CD4-positive, alpha-beta T cell treated with Interleukin-6 for 4 hours (primary cell): ENCODE measurements around the gene GCAT.
"Not testable (repeated sequence)": the region's sequence is repeated elsewhere in the genome, so short reads cannot be mapped to it uniquely, and the experiment has no call there.

Source experiments
- DNase-seq: peaks from one replicate; pipeline ENCODE4 v3.0.0-alpha.2; 2020; ENCODE audit warnings: mixed read lengths

Gene GCAT

DNA sequence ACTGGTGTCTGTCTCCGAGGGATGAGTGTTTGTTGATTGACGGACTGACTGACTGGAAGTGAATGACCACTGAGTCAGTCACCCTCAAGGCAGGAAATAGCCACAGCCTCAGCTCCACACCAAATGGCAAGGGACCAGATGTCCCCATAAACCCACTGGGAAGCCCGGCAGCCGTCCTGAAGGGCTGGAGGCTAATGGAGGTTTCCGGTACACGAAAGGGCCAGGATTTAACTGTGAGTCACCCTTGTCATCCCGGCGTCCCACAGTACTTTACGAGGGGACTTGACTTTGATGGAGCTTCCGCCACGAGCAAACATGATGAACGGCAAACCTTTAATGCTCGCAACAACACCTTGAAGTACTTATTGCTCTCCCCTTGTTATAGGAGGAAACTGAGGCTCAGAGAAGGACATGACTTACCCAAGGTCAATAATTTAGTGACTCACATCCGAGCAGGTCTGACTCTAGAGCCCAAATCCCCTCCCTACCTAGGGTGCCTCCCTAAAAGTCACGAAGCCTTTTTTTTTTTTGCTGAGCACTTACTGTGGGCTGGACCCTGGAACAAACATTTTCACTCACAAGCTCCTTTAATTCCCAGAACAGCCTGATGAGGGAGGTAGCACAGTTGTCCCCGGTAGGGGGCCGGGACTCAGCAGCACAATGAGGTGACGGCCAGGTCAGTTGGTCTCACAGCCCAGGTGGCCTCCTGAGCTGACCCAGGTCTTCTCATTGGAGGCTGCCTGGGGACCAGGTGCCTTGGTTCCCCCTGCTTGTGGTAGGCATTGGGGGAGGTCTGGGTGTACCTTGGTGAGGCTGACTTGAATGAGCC lies 25.2 kb upstream of the GCAT start:
- no peak for DNase-seq

- no peak for DNase-seq
Observed at GRCh38 chr22:37784829-37785495, 22.8 kb upstream of the GCAT start.

DNA sequence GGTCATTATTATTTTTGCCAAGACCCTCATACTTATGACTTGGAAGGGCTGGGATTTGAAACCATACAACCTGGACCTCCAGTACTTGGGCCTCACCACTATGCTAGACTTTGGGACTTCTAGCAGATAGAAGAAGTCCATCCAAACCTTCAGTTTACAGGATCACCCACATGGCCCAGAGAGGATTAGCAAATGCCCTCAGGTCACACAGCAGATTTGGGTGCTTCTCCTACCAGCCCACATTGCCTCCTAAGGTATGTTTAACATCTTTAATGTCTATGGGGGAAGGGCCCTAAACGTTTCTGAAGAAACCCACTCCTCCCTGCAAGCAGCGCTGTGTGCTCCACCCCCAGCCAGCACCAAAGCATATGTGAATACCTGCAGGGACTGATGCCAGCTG lies 17.5 kb upstream of the GCAT start:
- DNase-seq: no peak

DNA sequence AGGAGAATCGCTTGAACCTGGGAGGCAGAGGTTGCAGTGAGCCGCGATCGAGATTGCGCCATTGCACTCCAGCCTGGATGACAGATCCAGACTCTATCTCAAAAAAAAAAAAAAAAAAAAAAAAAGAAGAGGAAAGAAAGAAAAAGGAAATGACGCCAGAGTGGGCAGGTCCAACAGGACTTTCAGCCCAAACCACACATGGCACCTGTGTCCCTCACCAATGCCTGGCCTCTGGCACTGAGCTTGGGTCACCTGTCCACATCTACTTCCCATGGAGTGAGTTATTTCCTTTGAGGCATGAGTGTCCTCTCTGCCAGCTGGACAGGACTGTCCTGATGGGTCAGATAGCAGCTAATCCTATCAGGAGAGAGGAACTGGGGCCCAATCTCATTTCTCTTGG lies 15.2 kb upstream of the GCAT start:
- DNase-seq: no peak

DNA sequence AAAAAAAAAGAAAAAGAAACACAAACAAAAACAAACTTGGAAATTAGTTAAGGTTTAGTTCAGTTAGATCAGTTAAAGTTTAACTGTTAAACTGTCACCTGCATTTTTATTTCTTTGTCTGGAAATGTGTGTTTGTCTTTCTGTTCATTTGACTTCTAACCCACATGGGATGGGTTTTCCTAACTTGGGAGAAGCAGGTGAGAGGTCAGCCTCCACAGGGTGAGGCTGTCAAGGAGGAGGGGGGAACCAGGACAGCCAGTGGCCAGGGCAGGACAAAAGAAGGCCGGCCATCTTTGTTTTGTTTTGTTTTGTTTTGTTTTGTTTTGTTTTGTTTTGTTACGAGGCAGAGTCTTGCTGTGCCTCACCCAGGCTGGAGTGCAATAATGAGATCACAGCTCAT lies 13.4 kb upstream of the GCAT start:
- DNase-seq: no peak

DNA sequence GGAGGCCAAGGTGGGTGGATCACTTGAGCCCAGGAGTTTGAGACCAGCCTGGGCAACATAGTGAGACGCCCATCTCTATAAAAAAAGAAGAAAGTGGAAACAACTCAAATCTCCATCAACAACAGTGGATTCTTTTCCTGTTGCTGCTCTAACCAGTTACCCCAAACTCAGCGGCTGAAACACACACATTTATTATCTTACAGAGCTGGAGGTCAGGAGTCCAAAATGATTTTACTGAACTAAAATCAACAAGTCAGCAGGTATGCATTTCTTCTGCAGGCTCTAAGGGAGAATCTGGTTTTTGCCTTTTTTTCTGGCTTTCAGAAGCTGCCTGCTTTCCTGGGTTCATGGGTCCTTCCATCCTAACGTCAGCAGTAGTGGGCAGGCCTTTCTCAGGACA lies 11.7 kb upstream of the GCAT start:
- no peak for DNase-seq

DNA sequence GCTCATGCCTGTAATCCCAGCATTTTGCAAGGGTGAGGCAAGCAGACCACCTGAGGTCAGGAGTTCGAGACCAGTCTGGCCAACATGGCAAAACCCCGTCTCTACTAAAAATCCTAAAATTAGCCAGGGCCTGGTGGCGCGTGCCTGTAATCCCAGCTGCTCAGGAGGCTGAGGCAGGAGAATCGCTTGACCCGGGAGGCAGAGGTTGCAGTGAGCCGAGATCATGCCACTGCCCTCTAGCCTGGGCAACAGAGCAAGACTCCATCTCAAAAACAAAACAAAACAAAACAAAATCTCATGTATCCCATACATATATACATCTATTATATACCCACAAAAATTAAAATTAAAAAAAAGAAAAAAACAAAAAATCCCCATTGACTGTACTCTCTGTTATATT lies 10.5 kb upstream of the GCAT start:
- DNase-seq: not testable (repeated sequence)

DNA sequence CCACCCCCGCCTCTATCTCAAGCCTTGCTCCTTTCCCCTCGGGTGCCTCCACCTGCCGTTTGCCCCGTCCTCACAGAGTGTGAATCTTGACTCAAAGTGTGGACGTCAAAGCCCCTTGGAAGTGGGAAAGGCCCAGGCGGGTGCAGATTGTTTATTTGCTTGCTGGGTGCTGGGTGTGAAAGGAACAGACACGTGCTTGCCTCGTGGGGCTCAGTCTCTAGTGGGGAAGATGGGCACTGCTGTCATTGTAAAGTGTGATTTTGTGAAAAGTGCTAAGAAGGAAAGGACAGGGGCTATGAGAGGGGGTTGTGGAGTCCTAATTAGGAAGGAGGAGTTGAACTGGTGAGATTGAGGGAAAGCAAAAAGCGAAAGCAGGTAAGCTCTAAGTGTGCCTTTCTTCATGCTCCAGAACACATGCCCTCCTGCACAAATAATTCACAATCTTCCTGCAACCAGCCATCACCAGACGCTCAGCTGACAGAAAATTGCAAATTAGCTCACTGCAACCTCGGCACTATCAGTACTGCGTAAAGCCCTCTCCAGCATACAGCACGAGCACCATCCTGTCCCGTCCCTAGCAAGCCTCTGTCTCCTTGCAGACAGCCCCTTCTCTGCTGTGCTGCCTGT lies 9.7 kb upstream of the GCAT start:
- no peak for DNase-seq

DNA sequence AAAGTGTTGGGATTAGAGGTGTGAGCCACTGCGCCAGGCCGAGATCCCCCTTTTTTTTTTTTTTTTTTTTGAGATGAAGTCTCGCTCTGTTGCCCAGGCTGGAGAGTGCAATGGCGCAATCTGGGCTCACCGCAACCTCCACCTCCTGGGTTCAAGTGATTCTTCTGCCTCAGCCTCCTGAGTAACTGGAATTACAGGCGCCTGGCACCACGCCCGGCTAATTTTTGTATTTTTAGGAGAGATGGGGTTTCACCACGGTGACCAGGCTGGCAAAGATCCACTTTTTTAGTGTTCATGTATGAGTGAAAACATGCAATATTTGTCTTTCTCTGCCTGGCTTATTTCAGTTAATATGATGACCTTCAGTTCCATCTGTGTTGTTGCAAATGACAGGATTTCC lies 7.8 kb upstream of the GCAT start:
- DNase-seq: not testable (repeated sequence)

- no peak for DNase-seq
Observed at GRCh38 chr22:37801946-37802309, 5.8 kb upstream of the GCAT start.

- DNase-seq: peak; percentile 38
Observed at GRCh38 chr22:37802310-37803194, 5.2 kb upstream of the GCAT start.

GRCh38 chr22:37803195-37803638 lies 4.5 kb upstream of the GCAT start:
- DNase-seq: no peak

- DNase-seq: no peak
Observed at GRCh38 chr22:37803639-37804351, 3.9 kb upstream of the GCAT start.

DNA sequence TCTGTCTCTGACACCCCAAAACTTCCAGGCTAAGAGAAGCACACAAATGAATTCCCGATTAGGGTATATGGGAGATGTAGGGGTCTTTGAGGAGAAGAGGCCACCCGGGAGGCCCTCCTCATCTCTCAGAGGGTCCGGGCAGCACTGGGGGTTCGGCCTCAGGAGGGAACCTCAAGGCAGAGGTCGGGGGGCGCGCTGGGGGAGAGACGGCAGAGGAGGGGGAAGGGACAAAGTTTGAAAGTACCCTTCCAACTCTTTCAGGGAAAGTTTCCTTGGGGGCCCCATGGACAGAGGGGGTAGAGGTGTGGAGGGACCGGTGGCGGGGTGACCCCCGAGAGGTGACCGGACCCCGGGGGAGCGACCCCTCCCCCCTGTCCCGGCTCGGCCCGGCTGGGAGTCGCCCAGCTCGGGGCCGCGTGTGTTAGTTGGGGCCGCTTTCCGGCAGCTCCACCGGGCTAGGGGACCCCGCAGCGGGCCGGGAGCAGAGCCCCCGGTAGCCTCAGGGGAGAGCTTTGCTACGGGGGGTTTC lies 3.3 kb upstream of the GCAT start:
- no peak for DNase-seq

GRCh38 chr22:37804881-37805809 lies 2.6 kb upstream of the GCAT start:
- DNase-seq: peak; percentile 76

- no peak for DNase-seq
Observed at GRCh38 chr22:37805810-37806277, 1.9 kb upstream of the GCAT start.

- no peak for DNase-seq
Observed at GRCh38 chr22:37806409-37807333, 1.1 kb upstream of the GCAT start.

- no peak for DNase-seq
Observed at GRCh38 chr22:37808294-37808657, 542 bp downstream of the GCAT start.

- DNase-seq: no peak
Observed at GRCh38 chr22:37809672-37810333, 2.1 kb downstream of the GCAT start.
